GM04504 (cell line): ENCODE data around the gene TTC39A.
"Not testable (repeated sequence)": the region's sequence is repeated elsewhere in the genome, so short reads cannot be mapped to it uniquely, and the experiment has no call there.

Experiments
- DNase-seq: peaks from one replicate; pipeline ENCODE4 v3.0.0-alpha.2; 2012; ENCODE audit warnings: low read depth

Gene TTC39A

DNA sequence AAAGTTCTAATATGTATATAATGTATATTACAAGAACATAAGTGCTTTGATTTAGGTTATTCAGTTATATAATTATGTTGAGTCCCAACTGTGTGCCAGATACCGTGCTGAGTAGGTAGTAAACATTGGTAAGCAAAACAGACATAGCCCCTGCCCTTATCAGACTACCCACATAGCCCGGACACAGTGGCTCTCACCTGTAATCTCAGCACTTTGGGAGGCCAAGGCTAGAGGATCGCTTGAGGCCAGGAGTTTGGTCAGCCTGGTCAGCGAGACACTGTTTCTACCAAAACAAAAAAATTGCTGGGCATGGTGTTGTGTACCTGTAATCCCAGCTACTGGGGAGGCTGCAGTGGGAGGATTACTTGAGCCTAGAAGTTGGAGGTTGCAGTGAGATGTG is 63.6 kb downstream of the TTC39A start:
- DNase-seq = no peak

DNA sequence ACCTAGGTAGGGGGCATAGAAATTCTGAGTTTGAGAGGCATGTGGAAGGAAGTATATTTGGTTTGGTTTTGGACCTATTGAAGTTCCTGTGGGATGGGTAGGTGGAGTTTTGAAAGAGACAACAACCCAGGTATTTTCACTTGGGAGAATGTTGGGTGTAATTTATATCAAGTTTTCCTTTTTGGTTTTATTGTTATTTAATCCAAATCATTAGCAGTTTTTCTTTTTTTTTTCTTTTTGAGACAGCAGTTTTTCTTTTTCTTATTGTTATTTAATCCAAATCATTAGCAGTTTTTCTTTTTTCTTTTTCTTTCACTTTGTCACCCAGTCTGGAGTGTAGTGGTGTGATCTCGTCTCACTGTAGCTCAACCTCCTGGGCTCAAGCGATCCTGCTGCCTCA is 64.2 kb downstream of the TTC39A start:
- DNase-seq = no peak

DNA sequence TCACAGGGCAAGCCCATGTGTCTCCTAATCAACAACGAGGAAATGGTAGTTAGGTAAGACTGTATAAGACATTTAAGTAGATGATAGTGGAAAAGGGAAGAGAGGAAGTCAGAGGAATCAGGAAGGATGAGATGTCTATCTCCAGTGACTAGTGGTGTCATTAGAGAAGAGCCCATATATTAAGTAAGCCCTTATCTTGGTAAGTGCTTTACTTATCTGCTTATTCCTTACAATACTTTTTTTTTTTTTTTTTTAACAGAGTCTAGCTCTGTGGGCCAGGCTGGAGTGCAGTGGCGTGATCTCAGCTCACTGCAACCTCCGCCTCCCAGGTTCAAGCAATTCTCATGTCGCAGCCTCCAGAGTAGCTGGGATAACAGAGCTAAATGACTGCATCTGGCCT is 64.7 kb downstream of the TTC39A start:
- no peak for DNase-seq

DNA sequence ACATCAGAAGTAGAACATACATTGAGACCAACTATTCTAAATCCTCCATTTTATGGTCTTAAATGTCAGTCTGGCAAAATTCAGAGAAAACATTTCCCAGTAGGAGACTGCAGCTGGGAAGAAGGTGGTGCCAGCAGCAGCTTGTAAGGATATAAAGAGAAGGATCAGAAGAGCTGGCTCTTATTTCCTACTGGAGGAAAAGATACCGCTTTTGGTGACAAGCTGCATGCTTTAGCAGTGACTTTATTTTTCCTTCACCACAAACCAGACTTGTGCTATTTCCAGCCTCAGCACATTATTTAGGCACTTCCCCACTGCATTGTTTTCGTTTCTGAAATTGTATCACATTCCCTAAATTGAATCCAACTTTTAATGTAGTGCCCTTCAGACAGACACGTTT is 65.9 kb downstream of the TTC39A start:
- DNase-seq = peak; percentile 76

DNA sequence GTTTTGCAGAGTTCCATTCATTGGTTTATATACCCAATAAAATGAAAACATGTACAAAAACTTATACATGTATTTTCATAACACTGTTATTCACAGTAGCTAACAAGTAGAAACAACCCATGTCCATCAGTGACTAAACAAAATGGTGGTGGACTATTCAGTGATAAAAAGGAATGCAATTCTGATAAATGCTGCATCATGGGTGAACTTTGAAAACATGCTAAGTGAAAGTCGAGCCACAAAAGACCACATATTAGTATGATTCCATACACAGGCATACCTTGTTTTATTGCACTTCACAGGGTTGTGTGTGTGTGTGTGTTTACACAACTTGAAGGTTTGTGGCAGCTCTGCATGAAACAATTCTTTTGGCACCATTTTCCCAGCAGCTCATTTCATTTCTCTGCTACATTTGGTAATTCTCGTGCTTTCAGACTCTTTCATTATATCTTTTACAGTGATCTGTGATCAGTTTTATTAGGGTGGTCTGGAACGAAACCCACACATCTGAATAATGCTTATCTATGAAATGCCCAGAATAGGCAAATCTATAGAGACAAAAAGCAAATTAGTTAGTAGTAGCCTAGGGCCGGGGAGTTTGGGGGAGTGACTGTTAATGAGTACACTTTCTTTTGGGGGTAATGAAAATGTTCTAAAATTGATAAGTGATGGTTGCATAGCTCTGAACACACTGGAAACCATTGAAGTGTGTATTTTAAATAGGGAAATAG is 67.0 kb downstream of the TTC39A start:
- no peak for DNase-seq

DNA sequence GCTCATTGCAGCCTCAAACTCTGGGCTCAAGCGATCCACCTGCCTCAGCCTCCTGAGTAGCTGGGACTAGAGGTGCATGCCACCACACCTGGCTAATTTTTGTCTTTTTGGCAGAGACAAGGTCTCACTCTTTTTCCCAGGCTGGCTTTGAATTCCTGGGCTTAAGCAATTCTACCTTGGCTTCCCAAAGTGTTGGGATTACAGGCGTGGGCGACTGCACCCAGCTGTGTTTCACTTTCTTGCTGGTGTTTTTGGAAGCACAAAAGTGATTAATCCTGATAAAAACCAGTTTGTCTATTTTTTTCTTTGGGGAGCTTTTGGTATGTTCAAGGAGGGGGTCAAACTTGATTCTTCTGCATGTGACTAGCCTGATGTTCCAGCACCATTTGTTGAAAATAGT is 75.0 kb downstream of the TTC39A start:
- no peak for DNase-seq

DNA sequence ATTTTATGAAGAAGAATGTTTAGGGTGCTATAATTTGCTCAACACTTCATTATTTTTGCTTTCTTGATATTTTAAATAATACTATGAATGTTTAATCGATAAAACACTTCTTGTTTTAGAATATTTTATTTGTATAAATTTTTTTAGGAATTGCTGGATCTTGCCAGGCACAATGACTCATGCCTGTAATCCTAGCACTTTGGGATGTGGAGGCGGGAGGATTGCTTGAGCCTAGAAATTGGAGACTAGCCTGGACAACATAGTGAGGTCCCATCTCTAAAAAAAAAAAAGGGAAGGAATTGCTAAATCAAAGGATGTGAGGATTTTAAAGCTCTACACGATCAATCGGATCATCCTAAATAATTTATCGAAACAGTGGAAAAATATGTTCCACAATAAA is 76.7 kb downstream of the TTC39A start:
- no peak for DNase-seq

DNA sequence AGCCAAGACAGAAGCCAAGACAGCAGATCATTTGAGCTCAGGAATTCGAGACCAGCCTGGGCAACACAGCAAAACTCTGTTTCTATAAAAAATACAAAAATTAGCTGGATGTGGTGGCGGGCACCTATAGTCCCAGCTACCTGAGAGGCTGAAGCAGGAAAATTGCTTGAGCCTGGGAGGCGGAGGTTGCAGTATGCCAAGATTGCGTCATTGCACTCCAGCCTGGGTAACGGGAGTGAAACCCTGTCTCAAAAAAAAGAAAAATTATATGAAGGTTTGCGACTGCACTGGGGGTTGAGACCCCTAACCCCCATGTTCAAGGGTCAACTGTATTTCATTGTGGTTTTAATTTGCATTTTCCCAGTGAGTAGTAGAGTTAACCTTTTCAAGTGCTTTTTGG is 78.0 kb downstream of the TTC39A start:
- no peak for DNase-seq

DNA sequence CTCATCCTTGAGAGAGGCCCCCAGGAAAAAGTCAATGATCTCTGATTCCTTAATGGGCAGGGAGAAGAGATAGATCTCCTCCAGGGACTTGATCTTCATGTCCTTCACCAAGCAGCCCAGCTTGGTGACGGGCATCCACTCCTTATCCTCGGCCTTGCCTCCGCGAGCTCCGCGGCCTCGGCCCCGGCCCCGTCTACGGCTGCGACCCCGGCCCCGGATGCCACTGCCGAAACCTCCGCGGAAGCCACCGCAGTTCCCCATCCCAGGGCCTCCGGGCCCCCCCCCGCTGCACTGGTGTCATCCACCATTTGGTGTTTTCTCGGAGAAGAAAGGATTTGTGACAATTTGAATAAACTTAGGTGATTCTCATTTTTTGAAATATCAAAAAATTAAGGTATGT is 79.2 kb downstream of the TTC39A start:
- not testable (repeated sequence) for DNase-seq

DNA sequence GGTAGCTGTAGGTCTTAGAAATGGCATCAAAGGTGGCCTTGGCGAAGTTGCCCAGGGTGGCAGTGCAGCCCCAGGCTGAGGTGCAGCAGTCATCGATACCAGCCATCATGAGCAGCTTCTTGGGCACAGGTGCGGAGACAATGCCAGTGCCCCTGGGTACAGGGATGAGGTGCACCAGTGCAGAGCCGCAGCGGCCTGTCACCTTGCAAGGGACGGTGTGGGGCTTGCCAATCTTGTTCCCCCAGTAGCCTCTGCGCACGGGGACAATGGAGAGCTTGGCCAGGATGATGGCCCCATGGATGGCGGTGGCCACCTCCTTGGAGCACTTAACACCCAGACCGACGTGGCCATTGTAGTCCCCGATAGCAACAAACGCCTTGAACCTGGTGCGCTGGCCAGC is 79.6 kb downstream of the TTC39A start:
- DNase-seq = not testable (repeated sequence)

DNA sequence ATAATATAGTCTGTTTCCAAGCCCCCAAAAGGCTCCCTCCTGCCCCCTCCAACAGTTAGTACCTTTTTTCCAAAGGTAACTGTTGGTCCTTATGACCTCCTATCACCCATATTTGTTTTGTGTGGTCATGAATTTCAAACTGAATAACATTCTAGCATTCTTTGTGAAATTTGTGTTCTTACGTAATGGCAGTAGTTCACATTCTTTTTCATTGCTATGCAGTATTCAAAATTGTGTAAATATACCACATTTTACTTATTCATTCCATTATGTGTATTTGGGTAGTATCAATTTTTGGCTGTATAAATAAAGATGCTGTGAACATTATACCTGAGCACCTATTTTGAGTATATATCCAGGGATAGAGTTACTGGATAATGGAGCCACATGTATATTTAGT is 80.9 kb downstream of the TTC39A start:
- no peak for DNase-seq

DNA sequence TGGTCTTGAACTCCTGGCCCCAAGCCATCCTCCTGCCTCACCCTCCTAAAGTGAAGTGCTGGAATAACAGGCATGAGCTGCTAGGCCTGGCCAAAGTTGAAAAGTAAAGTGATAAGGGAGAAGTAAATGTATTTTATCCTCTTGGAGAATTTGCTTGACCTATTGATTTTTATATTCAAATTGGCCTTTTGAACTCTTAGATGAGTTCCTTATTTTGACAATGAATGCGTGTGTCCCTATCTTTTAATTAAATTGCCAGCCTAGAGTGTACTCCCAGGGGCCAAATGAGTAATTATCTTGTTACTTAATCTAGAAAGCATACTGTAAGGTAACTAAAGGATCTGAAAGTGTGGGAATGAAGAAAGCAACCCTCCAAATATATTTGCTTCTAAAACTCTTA is 82.9 kb downstream of the TTC39A start:
- DNase-seq = no peak

DNA sequence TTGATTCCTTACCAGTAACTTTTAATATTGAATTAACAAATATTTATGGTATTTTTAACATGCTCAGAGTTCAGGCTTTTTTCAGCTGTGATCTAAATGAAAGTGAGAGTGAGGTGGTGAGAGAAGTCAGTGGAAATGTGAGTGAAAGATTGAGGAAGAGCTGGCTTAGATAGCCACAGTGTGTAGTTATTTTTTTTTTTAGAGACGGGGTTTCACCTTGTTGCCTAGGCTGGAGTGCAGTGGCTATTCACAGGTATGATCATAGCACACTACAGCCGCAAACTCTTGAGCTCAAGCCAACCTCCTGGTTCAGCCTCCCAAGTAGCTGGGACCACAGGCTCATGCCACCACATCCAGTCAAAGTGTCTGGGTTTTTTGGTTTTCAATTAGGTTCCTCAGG is 83.3 kb downstream of the TTC39A start:
- no peak for DNase-seq

DNA sequence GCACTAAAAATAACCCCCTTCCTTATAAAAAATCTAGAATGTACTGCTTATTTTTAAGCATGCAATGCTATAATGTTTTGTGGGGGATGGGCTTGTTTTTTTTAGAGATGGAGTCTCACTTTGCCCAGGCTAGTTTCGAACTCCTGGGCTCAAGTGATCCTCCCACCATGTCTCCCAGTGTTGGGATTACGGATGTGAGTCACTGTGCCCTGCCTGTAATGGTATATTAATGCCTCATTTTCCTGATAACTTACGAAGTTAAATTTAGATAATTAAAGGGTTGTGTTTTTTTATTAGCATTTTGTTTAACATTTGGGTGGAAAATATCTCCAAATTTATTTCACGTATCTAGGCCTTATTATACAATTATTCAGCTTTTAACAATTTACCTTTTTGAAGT is 87.8 kb downstream of the TTC39A start:
- DNase-seq = no peak

DNA sequence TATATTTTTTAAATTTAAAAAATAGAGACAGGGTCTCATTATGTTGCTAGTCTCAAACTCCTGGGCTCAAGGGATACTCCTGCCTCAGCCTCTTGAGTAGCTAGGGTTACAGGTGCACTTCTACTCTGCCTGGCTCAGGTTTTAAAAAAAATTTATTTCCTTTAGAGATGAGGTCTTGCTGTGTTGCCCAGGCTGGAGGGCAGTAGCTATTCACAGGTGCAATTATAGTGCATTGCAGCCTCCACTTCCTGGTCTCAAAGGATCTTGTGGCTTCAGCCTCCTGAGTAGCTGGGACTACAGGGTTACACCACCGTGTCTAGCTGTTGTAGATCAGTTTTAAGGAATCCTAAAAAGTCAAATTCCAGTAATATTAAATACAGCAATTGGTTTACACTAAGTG is 89.2 kb downstream of the TTC39A start:
- no peak for DNase-seq

DNA sequence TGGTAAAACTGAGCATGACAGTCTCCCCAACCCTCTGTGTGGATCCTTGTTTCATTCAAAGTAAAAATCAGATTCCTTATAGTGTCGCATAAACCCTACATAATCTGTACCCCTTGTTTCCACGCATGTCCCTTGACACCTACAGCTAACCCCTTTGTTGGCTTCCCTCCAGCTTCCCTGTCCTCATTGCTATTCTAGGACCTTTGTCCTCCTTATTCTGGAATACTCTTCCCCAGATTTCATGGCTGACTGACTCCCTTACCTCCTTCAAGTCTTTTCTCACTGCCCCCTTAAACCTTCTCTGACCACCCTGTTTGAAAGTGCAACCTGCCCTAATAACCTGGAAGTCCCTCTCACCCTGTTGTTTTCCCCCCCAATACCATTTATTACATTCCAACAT is 90.3 kb downstream of the TTC39A start:
- DNase-seq = no peak

DNA sequence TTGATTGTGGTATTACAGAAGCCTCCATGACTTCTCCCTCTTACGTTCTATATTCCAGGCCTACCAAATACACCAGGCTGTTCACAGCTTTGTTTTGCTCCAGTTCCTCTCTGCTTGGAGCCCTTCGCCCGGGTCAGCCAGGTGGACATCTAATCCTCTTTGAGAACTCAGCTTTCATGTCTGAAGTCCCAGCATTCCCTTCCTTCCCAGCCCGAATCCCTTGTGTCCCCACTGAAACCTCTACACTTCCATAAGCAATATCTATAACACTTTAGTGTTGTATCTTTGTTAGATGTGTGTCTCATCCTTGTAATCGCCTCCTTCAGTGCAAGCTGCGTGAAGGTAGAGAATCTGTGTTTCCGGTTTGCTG is 92.3 kb downstream of the TTC39A start:
- DNase-seq = no peak

DNA sequence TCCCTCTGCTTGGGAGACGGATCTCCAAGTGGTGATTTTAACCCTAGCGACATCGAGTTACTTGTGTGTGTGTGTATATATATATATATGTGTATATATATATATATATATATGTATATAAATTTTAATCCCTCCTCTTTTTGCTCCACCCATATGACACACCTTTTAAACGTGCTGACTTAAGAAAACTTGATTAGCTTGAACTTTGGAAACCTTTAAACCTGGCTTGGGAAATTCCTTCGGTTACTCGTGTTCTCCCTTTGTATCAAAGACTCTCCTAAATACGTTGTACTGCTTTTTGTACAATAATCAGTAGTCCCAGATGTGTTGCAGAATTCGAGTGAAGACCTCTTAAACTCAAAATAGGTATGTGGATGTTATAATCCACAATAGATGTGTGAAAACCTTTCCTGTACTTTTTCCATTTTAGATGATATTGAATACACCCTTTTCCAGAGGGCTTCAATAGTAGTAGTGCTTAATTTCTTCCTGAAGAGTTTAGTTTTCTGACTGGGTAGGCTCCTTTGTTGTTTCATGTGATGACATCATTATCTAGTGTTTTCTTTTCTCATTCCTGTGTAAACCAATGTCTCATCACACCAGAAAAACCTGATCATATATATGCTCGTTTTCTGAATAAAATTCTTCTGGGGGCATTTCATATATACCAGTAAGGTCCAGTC is 92.9 kb downstream of the TTC39A start:
- no peak for DNase-seq
